Prostate gland (tissue), 2 donors: ENCODE measurements around the gene ACOX3. TPM values are rescaled to one million over a fixed set of nuclear protein-coding genes. Genes with fewer than 3 reads are reported as not detected.

Experiments used
- DNase-seq: peaks from one replicate; pipeline ENCODE4 v3.0.0-alpha.2; 2019; ENCODE audit warnings: low spot score
- H3K27ac ChIP-seq, 2 donors: fragments of 200-600 bp; sonication (generic); 2 replicates each; pipeline ENCODE4 v1.5.1; 2017 to 2019
- H3K27me3 ChIP-seq: fragments of 200-600 bp; sonication (generic); replicated peaks from 2 replicates; pipeline ENCODE4 v1.5.1; 2019; ENCODE audit not compliant: insufficient read depth
- H3K36me3 ChIP-seq, 2 donors: fragments of 200-600 bp; sonication (generic); 1 replicate in 1 of 2; 2 replicates in 1 of 2; pipeline versions ENCODE4 v1.5.1 to v1.8.1; 2017 to 2019
- H3K4me1 ChIP-seq: fragments of 200-600 bp; sonication (generic); replicated peaks from 2 replicates; pipeline ENCODE4 v1.5.1; 2019
- H3K4me3 ChIP-seq, 2 donors: fragments of 200-600 bp; sonication (generic); 2 replicates each; pipeline ENCODE4 v1.5.1; 2017 to 2019
- H3K9me3 ChIP-seq: fragments of 200-600 bp; sonication (generic); 2 replicates; pipeline ENCODE4 v1.5.1; 2017
- CTCF ChIP-seq, 4 experiments: fragments of 200-600 bp in 2 of 4; fragments of 450-650 bp in 2 of 4; sonication (generic) in 2 of 4; IDR thresholded peaks; 1 replicate in 3 of 4; 2 replicates in 1 of 4; pipeline ENCODE4 v1.5.1; 2016 to 2019; ENCODE audit warnings: antibody characterized with exemption in 4 of 4, mild to moderate bottlenecking in 2 of 4, moderate library complexity in 2 of 4
- POLR2A ChIP-seq: fragments of 450-650 bp; IDR thresholded peaks from one replicate; pipeline ENCODE4 v1.6.1; 2016; ENCODE audit warnings: antibody characterized with exemption, mild to moderate bottlenecking
- POLR2AphosphoS5 ChIP-seq: sonication (generic); formaldehyde crosslinking; IDR thresholded peaks from one replicate; pipeline ENCODE4 v1.6.1; 2017; ENCODE audit warnings: antibody characterized with exemption
- WGBS: methylation state at CpG from one replicate; pipeline ENCODE4 v1.1.5; 2018; 5-methylcytosine and 5-hydroxymethylcytosine counted together
- intact Hi-C: fragments of 100-400 bp; cut with DNase I; formaldehyde crosslinking; loops from one replicate; pipeline ENCODE4 v1.14.2; 2022
- total RNA-seq, 2 donors: library from RNA; depleted of rRNA; stranded (reverse); fragments of >200 nt; gene quantifications; one replicate each; pipeline ENCODE4 v1.1.0, GENCODE V29; 2016

Gene ACOX3
- total RNA-seq, 2 donors from 2014 or later = 65.7 to 75.4 TPM

GRCh38 chr4:8345053-8345945 lies 95.2 kb downstream of the ACOX3 start:
- Histone ChIP-seq H3K27me3 (no peaks in the 10 kb centered on the region), H3K4me3 (no peak overlapping the region), H3K27ac (no peak overlapping the region), H3K9me3 (no peaks in the 10 kb centered on the region), H3K4me1 (peaks cover 5% of the 10 kb centered on the region), H3K36me3 (no peaks in the 10 kb centered on the region)
- DNase-seq = no peak
- WGBS = 96% methylated on average over 34 of the region's 34 CpGs
- no peak for TF ChIP-seq CTCF (IDR thresholded peaks at IDR 0.05)
- TF ChIP-seq POLR2A = no peak
- no peak for TF ChIP-seq POLR2AphosphoS5
- intact Hi-C loops = no loop called here

GRCh38 chr4:8344377-8344776 lies 96.1 kb downstream of the ACOX3 start:
- TF ChIP-seq CTCF (IDR thresholded peaks at IDR 0.05) = no peak
- no peak for TF ChIP-seq POLR2AphosphoS5
- TF ChIP-seq POLR2A = no peak
- Histone ChIP-seq H3K4me1 (no peaks in the 10 kb centered on the region), H3K27me3 (no peaks in the 10 kb centered on the region), H3K27ac (no peak overlapping the region), H3K9me3 (no peaks in the 10 kb centered on the region), H3K36me3 (no peaks in the 10 kb centered on the region), H3K4me3 (no peak overlapping the region)
- 81% methylated on average over 13 of the region's 14 CpGs for WGBS
- intact Hi-C loops = loop anchor here (5.0 kb wide), 1 partner anchor 48 kb away; no protein-coding TSS in a partner anchor
- no peak for DNase-seq

- no peaks in the 10 kb centered on the region for H3K4me1 ChIP-seq
- H3K27me3 ChIP-seq = no peaks in the 10 kb centered on the region
- TF ChIP-seq POLR2A (no peak), POLR2AphosphoS5 (no peak), CTCF (IDR thresholded peaks at IDR 0.05) (no peak)
- H3K9me3 ChIP-seq = no peaks in the 10 kb centered on the region
- no peak for DNase-seq
- intact Hi-C loops = loop anchor here (5.0 kb wide), 1 partner anchor 48 kb away; no protein-coding TSS in a partner anchor
- WGBS = 96% methylated on average over 11 of the region's 11 CpGs
- H3K4me3 ChIP-seq = no peak overlapping the region
- no peaks in the 10 kb centered on the region for H3K36me3 ChIP-seq
- no peak overlapping the region for H3K27ac ChIP-seq
Observed at GRCh38 chr4:8343967-8344331, 96.6 kb downstream of the ACOX3 start.

- TF ChIP-seq POLR2A (no peak), POLR2AphosphoS5 (no peak), CTCF (IDR thresholded peaks at IDR 0.05) (no peak)
- Histone ChIP-seq H3K27me3 (no peaks in the 10 kb centered on the region), H3K36me3 (no peaks in the 10 kb centered on the region), H3K4me1 (no peaks in the 10 kb centered on the region), H3K4me3 (no peak overlapping the region), H3K9me3 (no peaks in the 10 kb centered on the region), H3K27ac (no peak overlapping the region)
- DNase-seq = no peak
- intact Hi-C loops = loop anchor here (5.0 kb wide), 1 partner anchor 49 kb away; no protein-coding TSS in a partner anchor
- WGBS = 59% methylated on average over 23 of the region's 28 CpGs
Observed at GRCh38 chr4:8343262-8343966, 97.1 kb downstream of the ACOX3 start.
